Measurements from ENCODE around the gene IGSF9.

Gene IGSF9

DNA sequence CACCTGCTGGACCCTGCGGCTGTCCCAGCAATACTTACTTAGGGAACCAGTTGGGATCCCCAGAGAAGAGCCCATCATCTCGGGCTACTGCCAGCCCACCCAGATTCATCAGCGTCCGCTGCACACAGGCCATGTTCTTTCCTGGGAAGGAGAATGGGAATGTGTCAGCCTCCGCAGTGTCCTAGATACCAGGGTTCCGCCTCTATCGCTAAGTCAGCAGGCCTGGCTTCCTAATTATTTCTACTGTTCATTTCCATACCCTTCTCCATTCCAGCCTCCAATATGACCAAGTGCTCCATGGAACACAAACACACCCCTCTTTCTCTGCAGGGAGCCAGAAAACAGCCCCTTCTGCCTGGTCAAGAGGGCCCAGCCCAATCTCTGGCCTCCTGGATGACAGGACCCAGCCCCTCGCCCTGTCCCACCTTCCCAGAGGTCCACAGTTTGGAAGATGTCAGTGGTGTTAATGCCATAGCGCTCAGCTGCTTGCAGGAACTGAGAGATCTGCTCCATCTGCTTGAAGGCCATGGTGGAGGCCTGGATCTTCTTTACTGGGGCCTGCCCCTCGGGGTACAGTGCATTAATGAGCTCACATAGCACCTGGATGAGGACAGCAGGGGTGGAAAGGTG lies 26.1 kb downstream of the IGSF9 start:
- TF ChIP-seq, protein P1, sequence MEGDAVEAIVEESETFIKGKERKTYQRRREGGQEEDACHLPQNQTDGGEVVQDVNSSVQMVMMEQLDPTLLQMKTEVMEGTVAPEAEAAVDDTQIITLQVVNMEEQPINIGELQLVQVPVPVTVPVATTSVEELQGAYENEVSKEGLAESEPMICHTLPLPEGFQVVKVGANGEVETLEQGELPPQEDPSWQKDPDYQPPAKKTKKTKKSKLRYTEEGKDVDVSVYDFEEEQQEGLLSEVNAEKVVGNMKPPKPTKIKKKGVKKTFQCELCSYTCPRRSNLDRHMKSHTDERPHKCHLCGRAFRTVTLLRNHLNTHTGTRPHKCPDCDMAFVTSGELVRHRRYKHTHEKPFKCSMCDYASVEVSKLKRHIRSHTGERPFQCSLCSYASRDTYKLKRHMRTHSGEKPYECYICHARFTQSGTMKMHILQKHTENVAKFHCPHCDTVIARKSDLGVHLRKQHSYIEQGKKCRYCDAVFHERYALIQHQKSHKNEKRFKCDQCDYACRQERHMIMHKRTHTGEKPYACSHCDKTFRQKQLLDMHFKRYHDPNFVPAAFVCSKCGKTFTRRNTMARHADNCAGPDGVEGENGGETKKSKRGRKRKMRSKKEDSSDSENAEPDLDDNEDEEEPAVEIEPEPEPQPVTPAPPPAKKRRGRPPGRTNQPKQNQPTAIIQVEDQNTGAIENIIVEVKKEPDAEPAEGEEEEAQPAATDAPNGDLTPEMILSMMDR (IDR thresholded peaks at IDR 0.05), result no peak

DNA sequence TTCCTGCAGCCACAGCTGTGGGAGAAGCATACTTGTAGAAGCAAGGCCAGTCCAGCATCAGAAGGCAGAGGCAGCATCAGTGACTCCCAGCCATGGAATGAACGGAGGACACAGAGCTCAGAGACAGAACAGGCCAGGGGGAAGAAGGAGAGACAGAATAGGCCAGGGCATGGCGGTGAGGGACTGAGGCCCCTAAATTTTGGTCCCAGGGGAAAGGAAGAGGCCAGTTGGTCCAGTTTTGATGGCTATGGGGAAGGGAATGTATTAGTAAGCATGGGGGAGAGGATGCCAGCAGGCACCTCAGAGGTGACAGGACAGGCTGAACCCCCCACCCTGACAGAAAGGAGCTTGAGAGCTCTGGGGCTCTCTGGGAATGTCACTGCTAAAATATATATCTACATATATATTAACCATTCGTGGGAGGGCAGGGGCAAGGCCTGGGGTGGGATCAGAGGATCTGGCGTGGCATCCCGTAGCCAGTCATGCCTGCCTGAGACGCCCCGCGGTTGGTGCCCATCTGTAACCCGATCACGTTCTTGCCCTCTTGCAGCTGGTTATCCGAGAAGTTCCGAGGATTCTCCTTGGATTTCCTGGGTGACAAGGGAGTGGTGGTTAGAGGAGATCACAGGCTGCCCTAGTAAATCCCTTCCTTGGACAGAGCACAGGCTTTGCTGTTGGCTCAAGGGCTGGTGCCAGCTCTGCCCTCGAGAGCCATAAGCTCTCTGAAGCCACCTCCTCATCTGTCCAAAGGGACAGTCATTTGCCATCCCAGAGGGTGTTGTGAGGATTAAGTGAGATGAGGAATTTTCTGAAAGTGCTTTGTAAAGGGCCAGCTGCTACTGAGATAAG lies 26.8 kb downstream of the IGSF9 start:
- TF ChIP-seq, protein P1 (IDR thresholded peaks at IDR 0.05), result no peak

- TF ChIP-seq, protein P1 (IDR thresholded peaks at IDR 0.05), result no peak
Measured at GRCh38 chr1:159917533-159918351, 27.7 kb downstream of the IGSF9 start.

- TF ChIP-seq, protein P1 (IDR thresholded peaks at IDR 0.05), result no peak
Measured at GRCh38 chr1:159916242-159917051, 29.0 kb downstream of the IGSF9 start.

GRCh38 chr1:159915571-159916241 lies 29.7 kb downstream of the IGSF9 start:
- TF ChIP-seq, protein P1 (IDR thresholded peaks at IDR 0.05), result no peak

GRCh38 chr1:159914252-159915018 lies 31.0 kb downstream of the IGSF9 start:
- TF ChIP-seq, protein P1 (IDR thresholded peaks at IDR 0.05), result no peak

Data from LNCAP (cell line).